NCI-H128 (cell line): ENCODE measurements around the gene NAXE.
"Not testable (repeated sequence)": the region's sequence is repeated elsewhere in the genome, so short reads cannot be mapped to it uniquely, and the experiment has no call there.

Experiments
- DNase-seq: peaks from one replicate; lab custom pipeline; 2025; ENCODE audit not compliant: unreplicated experiment; lab: John Stamatoyannopoulos, UW

NAXE gene

DNA sequence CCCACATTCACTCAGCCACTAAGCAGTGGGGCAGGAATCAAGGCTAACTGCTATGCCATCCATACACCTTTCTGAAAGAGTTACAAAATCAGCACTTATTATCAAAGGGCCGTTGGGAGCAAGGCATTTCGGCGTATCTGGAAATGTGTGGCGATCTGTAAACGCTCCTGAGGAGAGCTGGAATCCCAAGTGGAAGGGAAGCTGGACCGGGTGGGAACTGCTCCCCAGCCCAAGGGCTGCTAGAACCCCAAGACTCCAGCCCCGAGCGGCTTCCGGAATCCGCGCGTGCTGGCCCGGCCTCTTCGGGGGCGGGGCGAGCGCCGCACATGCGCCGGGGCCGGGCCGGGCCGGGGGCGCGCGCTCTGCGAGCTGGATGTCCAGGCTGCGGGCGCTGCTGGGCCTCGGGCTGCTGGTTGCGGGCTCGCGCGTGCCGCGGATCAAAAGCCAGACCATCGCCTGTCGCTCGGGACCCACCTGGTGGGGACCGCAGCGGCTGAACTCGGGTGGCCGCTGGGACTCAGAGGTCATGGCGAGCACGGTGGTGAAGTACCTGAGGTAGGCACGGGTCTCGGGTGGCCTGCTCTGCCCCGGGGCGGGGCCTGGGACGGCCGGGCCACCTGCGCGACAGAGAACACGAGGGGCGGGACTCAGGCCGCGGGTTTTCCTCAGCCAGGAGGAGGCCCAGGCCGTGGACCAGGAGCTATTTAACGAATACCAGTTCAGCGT lies at the start of gene NAXE:
NAXE (plus strand) TSS at position 345 of the 726 bp plus-strand sequence; CDS start at position 374, 29 bp downstream.
- DNase-seq = peak; percentile 67

DNA sequence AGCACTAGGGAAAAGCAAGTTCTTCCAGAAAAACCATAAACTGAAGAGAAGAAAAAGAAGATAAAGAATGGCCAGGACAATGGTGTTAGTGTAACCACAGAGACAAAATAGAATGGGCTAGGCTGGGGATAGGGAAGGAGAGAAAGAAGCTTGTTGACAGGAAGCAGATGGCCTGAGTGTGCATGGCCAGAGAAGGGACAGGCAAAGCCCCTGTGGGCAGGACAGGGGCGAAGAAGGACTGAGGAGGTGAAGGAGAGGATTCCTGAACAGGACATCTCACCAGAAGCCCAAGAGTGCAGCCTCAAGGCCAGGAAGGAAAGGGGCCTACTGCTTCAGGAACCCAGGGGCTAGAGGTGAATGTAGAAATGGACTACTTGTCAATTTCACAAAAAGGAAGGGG lies 48.5 kb upstream of the NAXE start:
- no peak for DNase-seq

DNA sequence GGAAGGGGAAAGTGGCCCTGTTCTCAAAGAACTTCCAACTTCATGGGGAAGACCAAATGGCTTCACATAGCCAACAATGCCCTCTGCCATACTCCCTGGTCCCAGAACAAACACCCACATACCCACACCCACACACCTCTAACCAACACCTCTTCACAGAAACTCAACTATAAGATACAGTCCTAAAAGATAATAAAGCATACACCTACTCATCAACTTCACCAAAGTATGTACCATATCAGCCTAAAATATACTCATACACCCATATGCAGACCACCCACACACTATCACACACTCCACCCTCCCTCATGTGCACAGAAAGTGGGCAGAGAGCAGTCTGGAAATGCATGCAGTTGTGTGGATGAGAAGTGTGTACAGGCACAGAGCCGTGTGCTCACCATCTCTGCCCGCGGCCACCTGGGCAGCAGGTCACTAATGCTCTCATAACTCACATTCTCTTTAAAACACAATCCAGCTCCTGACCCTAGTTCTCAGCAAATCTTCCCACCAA lies 46.9 kb upstream of the NAXE start:
- DNase-seq = no peak

DNA sequence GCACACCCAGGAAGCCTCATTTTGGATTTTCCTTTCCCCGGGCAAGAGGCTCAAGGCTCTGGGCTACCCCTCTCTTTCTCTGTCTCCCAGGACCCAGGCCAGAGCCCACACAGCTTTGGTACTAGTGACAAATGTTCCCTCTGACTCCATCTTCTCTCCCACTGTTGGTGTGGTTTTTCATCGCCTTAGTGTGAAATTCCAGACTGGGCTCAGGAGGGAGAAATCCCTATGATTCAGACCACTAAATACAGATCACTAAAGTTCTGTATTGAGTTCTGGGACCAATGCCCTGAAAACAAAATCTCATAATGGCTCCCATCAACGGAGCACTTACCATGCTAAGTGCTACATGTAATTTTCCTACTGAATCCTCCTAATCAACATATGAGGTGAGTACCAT lies 45.3 kb upstream of the NAXE start:
- no peak for DNase-seq

DNA sequence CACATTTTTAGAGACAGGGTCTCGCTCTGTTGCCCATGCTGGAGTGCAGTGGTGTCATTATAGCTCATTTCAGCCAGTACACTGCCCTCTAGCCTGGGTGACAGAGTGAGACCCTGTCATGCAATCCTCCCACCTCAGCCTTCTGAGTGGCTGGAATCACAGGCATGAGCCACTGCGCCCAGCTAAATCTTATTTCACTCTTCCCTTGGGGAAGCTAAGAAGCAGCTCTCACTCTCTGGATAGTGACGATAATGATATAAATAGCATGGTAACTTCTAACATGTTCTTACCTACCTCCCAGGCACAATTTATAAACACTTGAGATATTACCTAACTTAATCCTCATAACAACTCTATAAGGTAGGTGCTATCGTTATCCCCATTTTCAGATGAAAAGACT lies 44.1 kb upstream of the NAXE start:
- DNase-seq = no peak

DNA sequence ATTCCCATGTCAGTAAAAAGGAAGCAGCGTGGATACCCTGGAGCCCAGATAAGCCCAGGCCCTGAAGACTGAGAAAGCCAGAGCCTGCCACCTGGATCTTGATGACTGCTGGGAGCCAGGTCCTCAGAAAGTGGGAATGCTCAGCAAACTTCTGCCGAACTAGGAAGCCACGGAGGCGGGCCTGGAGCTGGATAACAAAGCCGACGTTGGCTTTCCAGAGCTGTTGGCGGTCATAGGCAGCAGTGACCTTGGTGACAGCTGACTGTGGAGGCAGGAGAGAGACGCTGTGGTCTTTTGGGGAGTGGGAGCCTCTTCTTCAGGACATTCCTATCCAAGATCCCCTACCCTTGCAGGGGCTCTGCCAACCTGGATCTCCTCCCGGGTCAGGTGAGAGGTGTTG lies 43.6 kb upstream of the NAXE start:
- no peak for DNase-seq

DNA sequence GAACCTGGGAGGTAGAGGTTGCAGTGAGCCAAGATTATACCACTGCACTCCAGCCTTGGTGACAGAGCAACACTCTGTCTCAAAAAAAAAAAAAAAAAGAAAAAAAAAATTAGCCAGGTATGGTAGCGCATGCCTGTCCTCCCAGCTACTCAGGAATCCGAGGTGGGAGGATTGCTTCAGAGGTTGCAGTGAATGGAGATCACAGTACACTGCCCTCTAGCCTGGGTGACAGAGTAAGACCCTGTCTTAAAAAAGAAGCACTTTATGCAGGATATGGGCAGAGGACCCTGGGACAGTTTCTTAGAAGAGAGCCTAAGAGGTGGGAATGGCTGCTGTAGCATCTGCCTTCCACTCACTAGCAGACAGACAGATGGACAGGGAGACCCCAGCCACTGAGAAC lies 42.2 kb upstream of the NAXE start:
- no peak for DNase-seq

DNA sequence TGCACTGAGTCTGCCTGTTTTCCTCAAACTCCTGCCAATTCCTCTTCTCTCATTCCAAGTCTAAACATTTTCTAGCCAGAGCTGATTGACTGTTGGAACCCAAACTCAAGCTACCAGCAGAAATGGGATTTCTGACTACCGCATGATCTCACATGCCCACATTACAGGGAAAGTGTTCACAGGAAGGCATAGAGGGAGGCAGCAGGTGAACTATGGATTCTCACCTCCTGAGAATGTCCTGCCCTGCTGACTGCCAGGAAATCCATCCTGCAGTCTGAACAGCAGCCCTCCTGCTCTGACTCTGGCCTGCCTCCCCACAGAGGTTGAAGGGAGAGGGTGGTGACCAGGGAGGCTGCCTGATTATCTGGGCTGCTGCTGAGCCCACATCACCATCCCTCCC lies 41.7 kb upstream of the NAXE start:
- DNase-seq = no peak

DNA sequence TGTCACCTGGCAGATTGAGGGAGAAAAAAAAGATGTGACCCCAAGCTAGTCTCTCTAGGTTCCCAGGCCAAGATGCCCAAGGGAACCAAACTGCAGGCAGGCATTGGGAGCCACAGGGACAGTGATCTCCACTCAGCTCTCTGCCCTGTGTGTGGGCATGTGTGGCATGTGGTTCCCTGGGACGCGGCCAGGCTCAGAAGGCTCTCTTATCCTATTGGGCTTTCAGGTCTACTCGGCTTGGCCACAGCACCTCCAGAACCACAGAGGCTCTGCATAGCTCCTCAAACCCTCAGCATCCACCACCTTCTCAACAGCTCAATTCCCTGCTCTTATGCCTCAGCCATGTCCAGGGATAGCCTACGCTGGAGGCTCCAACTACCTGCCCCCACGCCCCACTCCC lies 41.2 kb upstream of the NAXE start:
- no peak for DNase-seq

DNA sequence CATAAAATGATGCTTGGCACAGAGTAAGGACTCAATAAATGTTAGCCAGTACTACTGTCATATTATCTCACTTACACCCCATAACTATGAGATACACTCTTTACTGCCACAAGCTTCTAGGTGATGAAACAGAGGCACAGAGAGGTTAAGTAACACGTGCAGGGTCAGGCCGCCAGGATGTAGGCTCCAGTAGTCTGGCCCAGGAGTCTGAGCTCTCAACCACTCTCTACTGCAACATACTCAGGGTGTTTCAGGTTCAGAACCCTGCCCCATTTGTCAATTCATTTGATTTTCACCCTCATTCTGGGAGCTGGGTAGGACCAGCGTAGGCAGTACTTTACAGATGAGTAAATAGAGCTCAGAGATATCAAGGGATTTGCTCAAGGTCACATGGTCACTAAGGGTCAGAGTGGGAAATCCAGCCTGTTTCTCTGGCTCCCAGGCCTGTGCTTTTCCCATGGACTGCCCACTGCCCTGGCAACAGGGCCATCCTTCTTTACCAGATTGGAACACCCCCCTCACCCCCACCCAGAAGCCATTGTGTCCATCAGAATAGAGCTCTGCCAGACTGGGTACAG lies 40.4 kb upstream of the NAXE start:
- DNase-seq = no peak

DNA sequence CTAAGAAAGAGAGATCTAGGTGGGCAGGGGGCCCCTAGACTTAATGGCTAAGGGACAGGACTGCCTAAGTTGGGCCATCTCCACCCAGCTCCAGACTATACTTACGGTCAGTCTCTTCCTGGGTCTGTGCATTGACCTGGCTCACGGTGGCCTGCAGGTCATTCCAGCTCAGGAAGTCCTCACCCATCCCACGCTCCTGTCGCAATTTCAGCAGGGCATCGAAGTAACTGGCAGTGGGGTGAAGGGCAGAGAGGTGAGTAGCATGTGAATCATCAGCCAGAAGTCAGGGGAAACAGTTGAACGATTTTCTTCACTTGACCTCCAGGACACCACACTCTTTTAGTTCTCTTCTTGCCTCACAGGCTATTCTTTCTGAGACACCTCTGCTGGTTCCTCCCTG lies 39.7 kb upstream of the NAXE start:
- DNase-seq = no peak

DNA sequence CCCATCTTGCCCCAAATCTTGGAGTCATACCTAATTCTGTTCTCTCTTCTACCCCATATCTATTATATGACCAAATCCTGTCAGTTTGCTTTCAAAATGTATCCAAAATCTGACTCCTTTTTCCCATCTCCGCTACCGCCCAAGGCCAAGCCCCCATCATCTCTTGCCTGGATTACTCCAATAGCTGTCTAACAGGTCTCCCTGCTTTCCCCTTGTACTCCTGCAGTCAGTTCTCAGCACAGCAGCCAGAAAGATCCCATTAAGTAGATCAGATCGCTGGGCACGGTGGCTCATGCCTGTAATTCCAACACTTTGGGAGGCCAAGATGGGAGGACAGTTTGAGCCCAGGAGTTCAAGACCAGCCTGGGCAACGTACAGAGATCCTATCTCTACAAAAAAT lies 39.1 kb upstream of the NAXE start:
- DNase-seq = no peak

DNA sequence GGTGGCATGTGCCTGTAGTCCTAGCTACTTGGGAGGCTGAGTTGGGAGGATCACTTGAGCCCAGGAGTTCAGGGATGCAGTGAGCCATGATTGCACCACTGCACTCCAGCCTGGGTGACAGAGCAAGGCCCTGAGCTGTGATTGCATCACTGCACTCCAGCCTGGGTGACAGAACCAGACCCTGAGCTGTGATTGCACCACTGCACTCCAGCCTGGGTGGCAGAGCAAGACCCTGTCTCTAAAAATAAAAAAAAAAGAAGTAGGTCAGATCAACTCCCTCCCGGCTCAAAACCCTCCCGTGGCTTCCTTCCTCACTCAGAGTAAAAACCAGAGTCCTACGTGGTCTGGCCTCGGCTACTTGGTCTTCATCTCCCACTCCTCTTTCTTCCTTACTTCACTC lies 38.6 kb upstream of the NAXE start:
- not testable (repeated sequence) for DNase-seq

DNA sequence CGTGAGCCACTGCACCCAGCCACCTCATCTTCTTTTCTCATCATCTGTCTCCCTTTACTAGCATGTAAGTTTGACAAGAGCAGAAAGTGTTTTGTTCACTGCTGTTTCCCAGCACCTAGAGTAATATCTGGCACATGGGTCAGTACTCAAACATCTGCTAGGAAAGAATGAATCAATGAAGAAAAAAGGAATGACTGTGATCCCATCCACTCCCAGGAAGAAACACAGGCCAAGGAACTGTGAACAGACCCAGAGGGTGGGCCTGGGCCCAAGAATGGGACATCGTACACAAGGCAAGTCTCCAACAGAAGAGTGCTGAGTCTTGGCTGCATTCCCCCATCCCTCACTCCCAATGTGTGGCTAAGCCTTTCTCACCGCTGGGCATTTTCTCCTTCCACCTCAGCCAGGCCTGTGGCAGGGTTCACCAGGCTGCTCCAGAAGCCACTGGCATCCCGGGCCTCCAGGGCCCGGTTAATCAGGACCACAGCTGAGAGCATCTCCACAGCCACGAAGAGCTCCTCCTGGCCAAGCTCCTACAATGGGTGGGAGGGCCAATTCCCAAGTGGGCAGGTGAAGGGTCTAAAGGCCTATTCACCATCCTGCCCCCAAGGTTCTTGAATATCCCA lies 37.6 kb upstream of the NAXE start:
- no peak for DNase-seq

DNA sequence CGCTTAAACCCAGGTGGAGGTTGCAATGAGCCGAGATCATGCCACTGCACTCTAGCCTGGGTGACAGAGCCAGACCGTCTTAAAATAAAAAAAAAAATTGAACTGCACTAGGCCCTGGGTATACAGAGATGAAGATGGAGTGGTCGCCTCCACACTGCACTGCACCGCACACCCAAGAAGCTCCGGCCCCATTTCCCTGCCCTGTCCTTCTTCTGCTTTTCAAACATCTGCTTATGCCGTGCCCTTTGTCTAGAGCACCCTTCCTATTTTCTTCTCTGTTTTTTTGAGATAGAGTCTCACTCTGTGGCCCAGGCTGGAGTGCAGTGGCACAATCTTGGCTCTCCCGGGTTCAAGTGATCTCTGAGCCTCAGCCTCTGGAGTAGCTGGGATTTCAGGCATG lies 36.6 kb upstream of the NAXE start:
- DNase-seq = no peak

DNA sequence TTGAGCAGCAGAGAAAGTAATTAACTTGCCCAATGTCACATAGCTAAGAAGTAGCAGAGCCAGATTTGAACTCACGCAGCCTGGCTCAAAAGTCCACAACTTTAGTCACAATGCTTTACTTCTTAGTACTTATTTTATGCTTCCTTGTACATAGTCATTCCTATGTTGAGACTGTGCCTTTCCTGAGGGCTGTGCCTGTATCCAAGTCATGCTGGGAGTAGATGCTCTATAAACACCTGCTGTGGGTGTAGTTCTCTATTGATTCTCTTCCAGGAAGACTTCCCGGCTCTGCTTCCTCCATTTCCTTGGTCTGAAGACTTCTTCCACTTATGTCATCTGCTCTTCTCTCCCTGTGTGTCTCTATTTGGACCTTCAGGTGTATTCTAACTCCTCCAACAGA lies 35.9 kb upstream of the NAXE start:
- DNase-seq = no peak

DNA sequence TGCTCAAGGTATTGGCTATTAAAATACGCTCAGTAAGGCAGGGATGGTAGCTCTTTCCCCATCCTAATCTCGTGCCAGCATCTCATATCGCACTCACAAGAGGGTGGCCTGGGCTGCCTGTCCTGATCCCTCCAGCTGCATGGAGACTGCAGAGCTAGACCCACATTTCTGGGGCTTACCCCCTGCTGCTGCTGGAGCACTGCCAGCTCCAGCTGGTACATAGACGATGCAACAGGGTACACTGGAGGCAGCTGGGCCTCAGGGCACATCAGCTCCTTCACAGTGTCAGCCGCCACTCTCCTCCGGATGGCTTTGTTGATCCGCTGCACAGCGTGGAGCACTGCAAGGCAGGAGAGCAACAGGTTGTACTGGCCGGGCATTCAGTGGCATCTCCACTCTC lies 35.2 kb upstream of the NAXE start:
- DNase-seq = no peak

DNA sequence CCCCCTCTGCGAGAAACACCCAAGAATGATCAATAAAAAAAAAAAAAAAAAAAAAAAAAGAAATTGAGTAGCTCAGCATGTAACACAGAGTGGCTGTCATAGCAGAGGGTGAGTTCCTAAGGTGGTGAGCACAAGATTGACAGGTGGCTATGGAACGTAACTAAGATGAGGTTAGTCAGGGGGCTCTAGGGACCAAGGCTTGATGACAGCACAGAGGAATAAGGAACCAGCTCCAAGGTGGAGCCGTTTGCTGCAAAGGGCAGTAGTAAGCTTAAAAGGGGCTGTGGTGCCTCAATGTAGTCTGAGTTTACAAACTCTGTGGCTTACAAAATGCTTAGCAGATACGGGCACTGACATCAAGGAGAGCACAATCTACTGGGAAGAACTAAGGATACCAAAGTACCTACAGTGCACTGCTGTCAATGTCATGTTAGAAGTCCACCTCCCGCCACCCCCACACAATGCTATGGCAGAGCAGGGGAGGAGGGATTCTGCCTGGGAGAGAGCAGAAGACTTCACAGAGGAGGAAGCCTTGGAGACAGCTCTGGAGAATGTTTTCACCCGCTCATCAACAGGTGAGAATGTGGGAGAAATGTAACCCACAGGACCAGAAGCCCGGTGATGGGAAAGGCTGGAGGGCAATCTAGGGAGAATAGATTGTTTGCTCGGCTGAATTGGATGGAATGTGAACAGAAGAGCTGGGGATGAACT lies 32.3 kb upstream of the NAXE start:
- no peak for DNase-seq

DNA sequence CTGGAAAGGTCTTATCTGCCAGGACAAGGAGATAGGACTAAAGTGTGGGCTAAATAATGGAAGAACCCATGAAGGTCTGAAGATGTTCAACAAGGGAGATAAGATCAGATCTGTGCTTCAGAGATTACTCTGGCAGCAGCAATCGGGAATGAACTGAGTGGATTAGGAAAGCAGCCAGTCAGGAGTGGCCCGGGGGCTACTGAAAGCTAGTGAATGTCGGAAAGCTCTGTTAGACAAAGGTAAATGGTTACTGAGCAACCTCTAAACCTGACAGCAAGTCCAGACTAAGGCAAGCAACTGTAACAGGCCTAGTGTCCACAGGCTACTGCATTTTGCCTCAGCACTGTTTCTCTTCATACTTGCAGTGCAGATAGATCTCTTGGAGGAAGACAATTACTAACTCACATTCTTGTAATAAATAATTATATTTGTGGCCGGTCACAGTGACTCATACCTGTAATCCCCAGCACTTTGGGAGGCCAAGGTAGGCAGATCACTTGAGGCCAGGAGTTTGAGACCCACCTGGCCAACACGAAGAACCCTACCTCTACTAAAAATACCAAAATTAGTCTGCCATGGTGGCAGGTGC lies 31.7 kb upstream of the NAXE start:
- DNase-seq = no peak

DNA sequence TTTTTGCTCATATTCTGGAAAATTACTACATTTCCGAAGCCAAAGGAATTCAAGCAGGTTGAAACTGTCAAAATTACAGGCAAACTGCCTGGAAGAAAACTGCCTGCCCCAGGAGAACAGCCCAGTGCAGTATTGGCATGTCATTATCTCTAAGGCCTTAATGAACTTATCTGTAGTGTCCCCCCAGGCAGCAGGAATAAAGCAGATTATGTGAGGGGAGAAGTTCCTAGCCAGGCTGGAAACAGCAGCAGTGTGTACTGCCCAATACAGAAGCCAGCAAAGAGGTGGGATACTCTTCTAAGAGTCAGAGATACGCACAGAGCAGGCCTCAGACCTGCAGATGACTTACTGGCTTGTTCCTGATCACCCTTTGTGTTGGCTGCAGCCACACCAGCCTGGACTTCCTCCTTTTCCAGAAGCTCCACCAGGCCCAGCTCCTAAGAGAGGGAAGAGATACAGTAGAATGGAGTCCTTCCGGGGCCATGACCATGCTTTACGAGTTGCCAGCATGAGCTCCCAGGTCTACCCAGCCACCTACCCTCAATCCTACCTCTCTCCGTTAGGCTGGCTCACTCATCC lies 30.9 kb upstream of the NAXE start:
- DNase-seq = no peak

DNA sequence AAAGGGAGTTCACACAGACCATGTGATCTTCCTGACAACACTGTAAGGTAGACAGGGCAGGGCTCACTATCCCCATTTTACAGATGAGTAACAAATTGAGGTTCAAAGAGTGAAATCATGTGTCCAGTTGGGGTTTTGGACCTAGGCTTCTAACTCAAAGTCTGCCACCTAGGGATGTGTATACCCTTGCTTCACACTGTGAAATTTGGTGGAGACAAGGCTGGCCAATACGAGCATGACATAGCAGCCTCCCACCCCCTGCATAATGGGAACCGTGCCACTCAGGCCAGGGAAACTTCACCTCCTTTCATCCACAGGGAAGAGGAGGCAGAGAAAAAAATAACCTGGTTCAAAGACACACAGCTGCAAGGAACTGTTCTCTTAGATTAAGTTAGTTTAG lies 26.1 kb upstream of the NAXE start:
- no peak for DNase-seq
